22Rv1 (cell line): ENCODE data around the gene FMN1.

Source experiments
- H3K27ac ChIP-seq: fragments of 450-650 bp; 2 replicates; pipeline ENCODE4 v1.5.1; 2017
- CTCF ChIP-seq: fragments of 450-650 bp; IDR thresholded peaks from 2 replicates; pipeline ENCODE4 v1.5.1; 2017; ENCODE audit warnings: mild to moderate bottlenecking
- ZFX ChIP-seq: fragments of 450-650 bp; IDR thresholded peaks from 2 replicates; pipeline ENCODE4 v1.6.1; 2017; ENCODE audit warnings: antibody characterized with exemption, borderline replicate concordance

FMN1 gene

GRCh38 chr15:32766101-32766500 lies 428.4 kb downstream of the FMN1 start:
- no peak overlapping the region for H3K27ac ChIP-seq
- TF ChIP-seq CTCF, result no peak
- TF ChIP-seq ZFX, result no peak

GRCh38 chr15:32765236-32765635 lies 429.3 kb downstream of the FMN1 start:
- TF ChIP-seq CTCF (no peak), ZFX (no peak)

GRCh38 chr15:32763295-32763694 lies 431.2 kb downstream of the FMN1 start:
- H3K27ac ChIP-seq, result no peak overlapping the region
- TF ChIP-seq CTCF (no peak), ZFX (no peak)

More at GRCh38 chr15:32765236-32765635, 429.3 kb downstream of the FMN1 start:
- H3K27ac ChIP-seq, result no peak overlapping the region

GRCh38 chr15:32757426-32757825 lies 437.1 kb downstream of the FMN1 start:
- no peak overlapping the region for H3K27ac ChIP-seq
- TF ChIP-seq CTCF, result no peak
- no peak for TF ChIP-seq ZFX

- TF ChIP-seq CTCF (no peak), ZFX (no peak)
Observed at GRCh38 chr15:32750979-32751378, 443.5 kb downstream of the FMN1 start.

GRCh38 chr15:32747921-32748342 lies 446.6 kb downstream of the FMN1 start:
- TF ChIP-seq ZFX, result no peak
- TF ChIP-seq CTCF, result no peak
- H3K27ac ChIP-seq, result no peak overlapping the region

More at GRCh38 chr15:32750979-32751378, 443.5 kb downstream of the FMN1 start:
- H3K27ac ChIP-seq, result no peak overlapping the region

- TF ChIP-seq CTCF, result no peak
- no peak for TF ChIP-seq ZFX
- no peak overlapping the region for H3K27ac ChIP-seq
Observed at GRCh38 chr15:32746116-32746857, 448.2 kb downstream of the FMN1 start.
